Measurements from ENCODE around the gene GNG12. TPM values are rescaled to one million over a fixed set of nuclear protein-coding genes. Genes with fewer than 3 reads are reported as not detected.

GNG12 gene
- total RNA-seq, 1 donor from 2014 or later = 100 TPM

GRCh38 chr1:67831850-67832513 lies 1.3 kb downstream of the GNG12 start:
- H3K36me3 Mint-ChIP-seq (ENCODE audit: unreplicated experiment) = no peaks in the 10 kb centered on the region
- peak overlapping the region; percentile 98 for H3K27ac Mint-ChIP-seq (ENCODE audit: unreplicated experiment)
- peak; percentile 9 for TF ChIP-seq CTCF (IDR thresholded peaks at IDR 0.05)
- no peak for DNase-seq (ENCODE audit: extremely low spot score, unreplicated experiment)
- peaks cover 35% of the 10 kb centered on the region for H3K4me1 Mint-ChIP-seq (ENCODE audit: unreplicated experiment)
- H3K9me3 Mint-ChIP-seq (ENCODE audit: unreplicated experiment) = no peaks in the 10 kb centered on the region
- peak overlapping the region; percentile 95 for H3K4me3 Mint-ChIP-seq (ENCODE audit: unreplicated experiment)
- no peaks in the 10 kb centered on the region for H3K27me3 Mint-ChIP-seq (ENCODE audit: unreplicated experiment)

GRCh38 chr1:67830928-67831830 lies 2.1 kb downstream of the GNG12 start:
- Mint-ChIP-seq H3K4me1 (ENCODE audit: unreplicated experiment) (peaks cover 37% of the 10 kb centered on the region), H3K36me3 (ENCODE audit: unreplicated experiment) (no peaks in the 10 kb centered on the region), H3K9me3 (ENCODE audit: unreplicated experiment) (no peaks in the 10 kb centered on the region), H3K27ac (ENCODE audit: unreplicated experiment) (peak overlapping the region; percentile 98), H3K27me3 (ENCODE audit: unreplicated experiment) (no peaks in the 10 kb centered on the region), H3K4me3 (ENCODE audit: unreplicated experiment) (peak overlapping the region; percentile 95)
- DNase-seq (ENCODE audit: extremely low spot score, unreplicated experiment) = no peak
- no peak for TF ChIP-seq CTCF (IDR thresholded peaks at IDR 0.05)

- no peak for TF ChIP-seq CTCF (IDR thresholded peaks at IDR 0.05)
- no peak for DNase-seq (ENCODE audit: extremely low spot score, unreplicated experiment)
- Mint-ChIP-seq H3K27ac (ENCODE audit: unreplicated experiment) (peak overlapping the region; percentile 98), H3K9me3 (ENCODE audit: unreplicated experiment) (no peaks in the 10 kb centered on the region), H3K4me3 (ENCODE audit: unreplicated experiment) (peak overlapping the region; percentile 95), H3K36me3 (ENCODE audit: unreplicated experiment) (no peaks in the 10 kb centered on the region), H3K27me3 (ENCODE audit: unreplicated experiment) (no peaks in the 10 kb centered on the region), H3K4me1 (ENCODE audit: unreplicated experiment) (peaks cover 35% of the 10 kb centered on the region)
These were observed 3.0 kb downstream of the GNG12 start for GRCh38 chr1:67830226-67830625.

- Mint-ChIP-seq H3K27ac (ENCODE audit: unreplicated experiment) (no peak overlapping the region), H3K9me3 (ENCODE audit: unreplicated experiment) (no peaks in the 10 kb centered on the region), H3K27me3 (ENCODE audit: unreplicated experiment) (no peaks in the 10 kb centered on the region), H3K4me3 (ENCODE audit: unreplicated experiment) (no peak overlapping the region), H3K36me3 (ENCODE audit: unreplicated experiment) (no peaks in the 10 kb centered on the region), H3K4me1 (ENCODE audit: unreplicated experiment) (peaks cover 33% of the 10 kb centered on the region)
- TF ChIP-seq CTCF (IDR thresholded peaks at IDR 0.05) = no peak
- DNase-seq (ENCODE audit: extremely low spot score, unreplicated experiment) = no peak
These were observed 5.6 kb downstream of the GNG12 start for GRCh38 chr1:67827688-67828087.

- peaks cover 30% of the 10 kb centered on the region for H3K4me1 Mint-ChIP-seq (ENCODE audit: unreplicated experiment)
- H3K4me3 Mint-ChIP-seq (ENCODE audit: unreplicated experiment) = no peak overlapping the region
- no peaks in the 10 kb centered on the region for H3K9me3 Mint-ChIP-seq (ENCODE audit: unreplicated experiment)
- peak overlapping the region; percentile 13 for H3K27ac Mint-ChIP-seq (ENCODE audit: unreplicated experiment)
- H3K36me3 Mint-ChIP-seq (ENCODE audit: unreplicated experiment) = no peaks in the 10 kb centered on the region
- TF ChIP-seq CTCF (IDR thresholded peaks at IDR 0.05) = no peak
- no peaks in the 10 kb centered on the region for H3K27me3 Mint-ChIP-seq (ENCODE audit: unreplicated experiment)
- DNase-seq (ENCODE audit: extremely low spot score, unreplicated experiment) = no peak
These were observed 7.7 kb downstream of the GNG12 start for GRCh38 chr1:67825591-67825990.
